Measurements from ENCODE around the gene CLCF1. TPM values are rescaled to one million over a fixed set of nuclear protein-coding genes. Genes with fewer than 3 reads are reported as not detected.

CLCF1 gene
- total and polyA plus RNA-seq, 2 donors (not counting 3 experiments of a cell fraction or from before 2014, with no cell fraction given): 5.8 to 6.5 TPM

GRCh38 chr11:67398661-67399563 is 25.5 kb upstream of the CLCF1 start:
- no peaks in the 10 kb centered on the region for H3K27me3 ChIP-seq (ENCODE audit: control insufficient read depth in 2 of 2, insufficient read depth in 2 of 2, low read length in 2 of 2)
- H3K27ac ChIP-seq (ENCODE audit: insufficient read depth, low read depth, low read length): no peak overlapping the region
- no peak overlapping the region for H3K4me3 ChIP-seq (replicated peaks in 1 of 3; ENCODE audit: insufficient read depth in 1 of 3, low read depth in 1 of 3, low read length in 3 of 3)
- POLR2A ChIA-PET: no interaction called here
- no peaks in the 10 kb centered on the region for H3K9me1 ChIP-seq (replicated peaks; ENCODE audit: control insufficient read depth, extremely low read depth, insufficient read depth, low read length)
- H3K9me3 ChIP-seq (replicated peaks; ENCODE audit: control insufficient read depth, insufficient read depth, low read length): no peaks in the 10 kb centered on the region
- DNase-seq (ENCODE audit: low read depth, low spot score) (no peak), FAIRE-seq (no peak)
- no TSS peak for BruUV-seq (replicated peaks)
- peaks cover 19% of the 10 kb centered on the region for H3K79me2 ChIP-seq (ENCODE audit: control insufficient read depth, insufficient read depth, low read length)
- H3K9ac ChIP-seq (replicated peaks; ENCODE audit: extremely low read depth, insufficient read depth, low read length): no peak overlapping the region
- dilution Hi-C loops (cut with MboI; ENCODE audit: extremely low pct_ligation_motif_present, low sequenced_read_pairs): no loop called here
- intact Hi-C loops (cut with micrococcal nuclease): no loop called here
- H3K4me1 ChIP-seq (ENCODE audit: control insufficient read depth, extremely low read depth, insufficient read depth, low read length): peaks cover 19% of the 10 kb centered on the region
- peak; percentile 22 for TF ChIP-seq POLR2AphosphoS5 (IDR thresholded peaks at IDR 0.05; ENCODE audit: insufficient read depth, low read depth, low read length)
- TF ChIP-seq MYC (IDR thresholded peaks at IDR 0.05; ENCODE audit: low read depth, low read length): no peak
- TF ChIP-seq POLR2A (IDR thresholded peaks at IDR 0.05; ENCODE audit: low read depth, low read length): peak; percentile 31
- peaks cover 6 to 25% of the 10 kb centered on the region in 2 experiments for H3K36me3 ChIP-seq (ENCODE audit: control insufficient read depth in 2 of 2, extremely low read depth in 1 of 2, insufficient read depth in 2 of 2, low read length in 2 of 2)
- no peak overlapping the region for H3K4me2 ChIP-seq (ENCODE audit: insufficient read depth, low read length)
- no peaks in the 10 kb centered on the region for H4K20me1 ChIP-seq (replicated peaks; ENCODE audit: control insufficient read depth, extremely low read depth, insufficient read depth, low read length)
- H2AFZ ChIP-seq (ENCODE audit: low read depth, low read length): no peak overlapping the region
- CTCF ChIA-PET: interaction anchor here (1.4 to 4.2 kb wide), 2 partner anchors 10 to 18 kb away, joined by 6 to 30 read pairs; no protein-coding TSS in a partner anchor

- DNase-seq (ENCODE audit: low read depth, low spot score) (no peak), FAIRE-seq (no peak)
- no peak overlapping the region for H3K4me3 ChIP-seq (replicated peaks in 1 of 3; ENCODE audit: insufficient read depth in 1 of 3, low read depth in 1 of 3, low read length in 3 of 3)
- POLR2A ChIA-PET: no interaction called here
- dilution Hi-C loops (cut with MboI; ENCODE audit: extremely low pct_ligation_motif_present, low sequenced_read_pairs): no loop called here
- H2AFZ ChIP-seq (ENCODE audit: low read depth, low read length): no peak overlapping the region
- TF ChIP-seq GATA2 (IDR thresholded peaks at IDR 0.05; ENCODE audit: insufficient read depth, insufficient read length, low read depth, low read length) (no peak), POLR2A (IDR thresholded peaks at IDR 0.05; ENCODE audit: low read depth, low read length) (no peak), EZH2 (IDR thresholded peaks at IDR 0.05; ENCODE audit: borderline replicate concordance, low read depth, low read length, severe bottlenecking) (no peak), FOS (IDR thresholded peaks at IDR 0.05; ENCODE audit: borderline replicate concordance, insufficient read depth, low read length) (no peak), JUN (IDR thresholded peaks at IDR 0.05; ENCODE audit: borderline replicate concordance, insufficient read depth, insufficient read length, low read depth) (no peak)
- CTCF ChIA-PET: interaction anchor here (1.4 to 2.7 kb wide), 2 partner anchors 9 to 16 kb away, joined by 6 to 9 read pairs; no protein-coding TSS in a partner anchor
- intact Hi-C loops (cut with micrococcal nuclease): no loop called here
- H3K27ac ChIP-seq (ENCODE audit: insufficient read depth, low read depth, low read length): no peak overlapping the region
- H3K9me1 ChIP-seq (replicated peaks; ENCODE audit: control insufficient read depth, extremely low read depth, insufficient read depth, low read length): no peaks in the 10 kb centered on the region
- peaks cover 19% of the 10 kb centered on the region for H3K4me1 ChIP-seq (ENCODE audit: control insufficient read depth, extremely low read depth, insufficient read depth, low read length)
- BruUV-seq (replicated peaks): TSS peak; percentile 35
- no peaks in the 10 kb centered on the region for H4K20me1 ChIP-seq (replicated peaks; ENCODE audit: control insufficient read depth, extremely low read depth, insufficient read depth, low read length)
- H3K36me3 ChIP-seq (ENCODE audit: control insufficient read depth in 2 of 2, extremely low read depth in 1 of 2, insufficient read depth in 2 of 2, low read length in 2 of 2): peaks cover 6 to 27% of the 10 kb centered on the region in 2 experiments
- peaks cover 19% of the 10 kb centered on the region for H3K79me2 ChIP-seq (ENCODE audit: control insufficient read depth, insufficient read depth, low read length)
- no peaks in the 10 kb centered on the region for H3K27me3 ChIP-seq (ENCODE audit: control insufficient read depth in 2 of 2, insufficient read depth in 2 of 2, low read length in 2 of 2)
- no peak overlapping the region for H3K9ac ChIP-seq (replicated peaks; ENCODE audit: extremely low read depth, insufficient read depth, low read length)
- H3K9me3 ChIP-seq (replicated peaks; ENCODE audit: control insufficient read depth, insufficient read depth, low read length): no peaks in the 10 kb centered on the region
- H3K4me2 ChIP-seq (ENCODE audit: insufficient read depth, low read length): no peak overlapping the region
Observed at GRCh38 chr11:67397986-67398660, 24.7 kb upstream of the CLCF1 start.

Data from endothelial cell of umbilical vein (primary cell).